Erythroblast (primary cell): ENCODE data around the gene ARTN.

Experiments used
- GATA1 ChIP-seq: IDR thresholded peaks from 2 replicates; pipeline ENCODE4 v1.6.1; 2011; ENCODE audit warnings: low read depth, mild to moderate bottlenecking, control low read depth, low read length, moderate library complexity
- POLR2A ChIP-seq: IDR thresholded peaks from 2 replicates; pipeline ENCODE4 v1.6.1; 2011; ENCODE audit warnings: mild to moderate bottlenecking, low read length

GRCh38 chr1:43947061-43947873, 13.7 kb downstream of the ARTN start:
- TF ChIP-seq POLR2A (peak; percentile 60), GATA1 (no peak)
